K562 (cell line): Measurements from ENCODE around the gene SLCO2B1. TPM values are rescaled to one million over a fixed set of nuclear protein-coding genes. Genes with fewer than 3 reads are reported as not detected.

Experiments used
- CHD7 ChIP-seq: fragments of 200-600 bp; sonication (generic); IDR thresholded peaks from one replicate; pipeline ENCODE4 v1.6.1; 2012; ENCODE audit warnings: mild to moderate bottlenecking, low read depth, low read length, inconsistent platforms
- HDAC1 ChIP-seq, 2 experiments: fragments of 450-650 bp; IDR thresholded peaks; 2 replicates each; pipeline ENCODE4 v1.6.1; 2016 to 2017; ENCODE audit warnings: inconsistent platforms in 1 of 2, mild to moderate bottlenecking in 1 of 2, moderate library complexity in 1 of 2
- HMGN3 ChIP-seq: IDR thresholded peaks from 2 replicates; pipeline ENCODE4 v1.6.1; 2011; ENCODE audit warnings: borderline replicate concordance, low read depth, mild to moderate bottlenecking, mixed read lengths, low read length; ENCODE audit not compliant: insufficient read length; ENCODE audit errors: extremely low read depth
- KHSRP ChIP-seq: fragments of 450-650 bp; IDR thresholded peaks from 2 replicates; pipeline ENCODE4 v1.6.1; 2017
- NONO ChIP-seq, 2 experiments: fragments of 200-400 bp in 1 of 2; fragments of 450-650 bp in 1 of 2; formaldehyde crosslinking in 1 of 2; IDR thresholded peaks; 2 replicates each; pipeline ENCODE4 v1.6.1; 2017; ENCODE audit warnings: low read depth in 2 of 2, mild to moderate bottlenecking in 2 of 2, moderate library complexity in 2 of 2, low read length in 1 of 2
- POLR2H ChIP-seq: IDR thresholded peaks from 2 replicates; pipeline ENCODE4 v1.6.1; 2016; ENCODE audit warnings: missing genetic modification characterization, low read depth, mild to moderate bottlenecking, control low read depth, missing compliant biosample characterization, moderate library complexity
- THAP12 ChIP-seq: fragments of 250-450 bp; sonication (Bioruptor Pico); IDR thresholded peaks from 2 replicates; pipeline ENCODE4 v1.9.0; 2021; ENCODE audit warnings: mild to moderate bottlenecking, inconsistent platforms
- XRCC5 ChIP-seq: fragments of 200-400 bp; formaldehyde crosslinking; IDR thresholded peaks from 2 replicates; pipeline ENCODE4 v1.6.1; 2017; ENCODE audit warnings: low read depth, mild to moderate bottlenecking, low read length
- ZNF518B ChIP-seq: fragments of 250-450 bp; sonication (Bioruptor Pico); IDR thresholded peaks from 2 replicates; pipeline ENCODE4 v1.5.0; 2021; ENCODE audit warnings: mild to moderate bottlenecking, moderate library complexity
- polyA plus RNA-seq, 8 experiments: library from polyadenylated mRNA; depleted of rRNA in 4 of 8; stranded (reverse) in 5 of 8; unstranded in 3 of 8; fragments of >200 nt; fragmentation: Nextera tagmentation in 2 of 8; fragmentation: Illumina TruSeq in 1 of 8; extraction: Ambion mirVana in 2 of 8; extraction: Trizol in 1 of 8; gene quantifications; 2 replicates each; pipeline versions ENCODE4 v1.2.1 to v1.2.3, GENCODE V29; 2011 to 2014; ENCODE audit warnings: inconsistent platforms in 1 of 8, missing spikeins in 1 of 8
- total RNA-seq, 7 experiments: library from RNA; depleted of rRNA in 6 of 7; stranded (reverse); fragments of >200 nt in 6 of 7; fragmentation: Illumina TruSeq in 2 of 7; extraction: Trizol in 2 of 7; gene quantifications; 2 replicates each; pipeline versions ENCODE4 v1.2.1 to v1.2.3, GENCODE V29; 2011 to 2021; ENCODE audit warnings: low replicate concordance in 1 of 7

SLCO2B1 gene
- total and polyA plus RNA-seq, 9 of the 15 experiments (the other 6 are each of a cell fraction or from before 2014, with no cell fraction given): 0.70 to 14.7 (median 7.6) TPM

- TF ChIP-seq CHD7 (no peak), KHSRP (no peak), HMGN3 (no peak), ZNF518B (CRISPR knock-in tag) (no peak), THAP12 (CRISPR knock-in tag) (no peak), POLR2H (no peak), NONO (IDR thresholded peaks at IDR 0.05; ENCODE audit: low read depth in 2 of 2, low read length in 1 of 2) (no peak), HDAC1 (IDR thresholded peaks at IDR 0.05) (no peak), XRCC5 (no peak)
Observed at GRCh38 chr11:75170516-75171201, 19.8 kb downstream of the SLCO2B1 start (continued).
